Smooth muscle cell of the brain vasculature (primary cell): ENCODE data around the gene ACTR1A.
"Not testable (repeated sequence)": the region's sequence is repeated elsewhere in the genome, so short reads cannot be mapped to it uniquely, and the experiment has no call there.

Source experiments
- DNase-seq: peaks from one replicate; pipeline ENCODE4 v3.0.0-alpha.2; 2012; ENCODE audit warnings: low read depth, low spot score

The ACTR1A gene

DNA sequence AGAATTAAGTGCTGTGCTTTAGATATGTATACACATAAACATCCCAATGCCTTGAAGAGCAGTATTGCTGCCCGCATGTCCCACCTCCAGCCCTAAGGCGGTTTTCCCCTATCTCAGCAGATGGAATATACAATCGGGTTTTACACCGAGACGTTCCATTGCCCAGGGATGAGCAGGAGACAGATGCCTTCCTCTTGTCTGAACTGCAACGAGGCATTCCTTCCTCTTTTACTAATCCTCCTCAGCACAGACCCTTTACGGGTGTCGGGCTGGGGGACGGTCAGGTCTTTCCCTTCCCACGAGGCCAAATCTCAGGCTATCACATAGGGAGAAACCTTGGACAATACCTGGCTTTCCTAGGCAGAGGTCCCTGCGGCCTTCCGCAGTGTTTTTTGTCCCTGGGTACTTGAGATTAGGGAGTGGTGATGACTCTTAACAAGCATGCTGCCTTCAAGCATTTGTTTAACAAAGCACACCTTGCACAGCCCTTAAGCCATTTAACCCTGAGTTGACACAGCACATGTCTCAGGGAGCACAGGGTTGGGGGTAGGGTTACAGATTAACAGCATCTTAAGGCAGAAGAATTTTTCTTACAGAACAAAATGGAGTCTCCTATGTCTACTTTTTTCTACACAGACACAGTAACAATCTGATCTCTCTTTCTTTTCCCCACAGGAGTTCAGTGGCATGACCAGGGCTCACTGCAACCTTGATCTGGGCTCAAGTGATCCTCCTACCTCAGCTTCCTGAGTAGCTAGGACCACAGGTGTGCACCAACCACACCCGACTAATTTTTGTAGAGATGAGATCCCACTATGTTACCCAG, 47.6 kb downstream of the ACTR1A start:
- DNase-seq, result not testable (repeated sequence)

DNA sequence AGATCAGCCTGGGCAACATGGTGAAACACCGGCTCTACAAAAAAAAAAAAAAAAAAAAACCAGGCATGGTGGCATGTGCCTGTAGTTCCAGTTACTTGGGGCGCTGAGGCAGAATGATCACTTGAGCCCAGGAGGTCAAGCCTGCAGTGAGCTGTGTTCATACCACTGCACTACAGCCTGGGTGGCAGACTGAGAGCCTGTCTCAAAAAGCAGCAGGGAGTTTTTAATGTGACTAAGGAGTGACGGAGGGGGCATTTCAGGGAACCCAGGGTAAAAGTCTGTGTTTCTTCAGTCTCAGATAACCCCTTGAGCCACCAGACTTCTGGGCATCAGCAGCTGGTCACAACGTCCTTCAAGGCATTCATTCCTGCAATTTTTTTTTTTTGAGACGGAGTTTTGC, 49.0 kb downstream of the ACTR1A start:
- DNase-seq, result no peak

DNA sequence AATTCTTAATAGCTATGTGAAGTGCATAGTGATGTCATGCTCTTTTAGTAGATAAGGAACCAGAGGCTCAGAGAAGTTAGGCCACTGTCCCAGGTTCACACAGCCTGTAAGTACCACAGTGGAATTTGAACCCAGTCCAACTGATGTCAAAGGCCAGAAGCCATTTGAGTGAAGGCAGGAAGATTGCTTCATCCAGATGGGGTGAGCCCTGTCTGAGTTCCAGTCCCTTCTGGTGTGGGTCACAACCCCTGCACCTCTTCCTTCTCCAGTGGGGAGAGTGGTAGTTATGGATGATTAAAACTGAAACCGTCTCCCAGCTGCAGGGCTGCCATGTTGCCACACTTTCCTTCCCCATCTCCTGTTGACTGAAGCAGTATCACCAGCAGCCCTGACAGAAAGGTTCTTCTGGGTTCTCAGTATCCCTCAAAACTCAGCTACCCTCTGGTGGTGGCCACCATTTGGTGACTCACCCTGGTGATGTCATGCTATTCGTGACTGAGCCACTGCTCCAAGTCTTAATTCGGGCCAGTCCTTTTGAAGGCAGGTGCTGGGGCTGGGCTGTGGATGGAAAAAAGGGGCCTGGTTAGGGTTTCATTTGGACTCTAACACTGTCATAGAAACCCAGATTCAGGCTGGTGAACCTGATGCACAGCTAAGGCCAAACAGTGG, 49.7 kb downstream of the ACTR1A start:
- no peak for DNase-seq

DNA sequence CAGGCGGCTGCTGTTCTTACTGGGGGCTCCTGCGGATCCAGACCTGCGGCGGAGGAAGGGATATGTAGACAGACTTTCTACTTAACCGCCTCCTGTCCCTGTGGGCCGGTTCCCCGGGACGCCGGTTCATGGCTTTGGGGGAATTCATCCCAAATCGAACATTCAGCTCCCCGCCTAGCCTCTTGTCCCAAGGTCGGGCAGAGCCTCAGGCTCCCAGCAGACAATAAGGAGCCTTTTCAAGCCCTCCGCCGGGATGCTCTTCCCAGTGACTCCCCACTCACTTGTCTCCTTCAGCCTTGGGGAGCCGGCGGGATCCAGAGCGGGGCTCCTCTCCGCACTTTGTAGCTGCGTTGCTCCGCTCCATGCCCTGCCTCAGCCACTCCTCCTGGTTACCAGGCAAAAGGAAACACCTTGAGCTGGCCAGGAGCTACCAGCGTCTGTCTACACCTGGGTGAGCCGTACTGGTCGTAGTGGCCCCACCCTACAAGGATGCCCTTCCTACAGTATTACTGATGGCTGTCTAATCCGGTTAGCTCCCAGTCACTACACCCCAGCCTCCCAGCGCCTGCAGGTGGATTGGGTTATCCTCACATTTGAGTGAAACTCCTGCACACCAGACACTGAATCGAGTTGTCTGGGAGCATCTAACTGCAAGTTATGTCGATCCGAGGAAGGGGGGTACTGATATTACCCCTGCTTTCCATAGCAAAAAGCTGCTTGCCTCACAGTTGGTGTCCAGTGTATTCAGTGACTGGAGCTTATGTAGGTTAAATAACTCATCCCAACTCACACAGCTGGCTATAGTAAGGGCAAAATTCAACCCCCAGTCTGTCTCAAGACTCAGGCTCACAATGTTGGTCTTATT, 51.2 kb downstream of the ACTR1A start, which contains the start of gene C10orf95:
Gene C10orf95 (minus strand): TSS at position 439 of the 865 bp plus-strand sequence. CDS start 450 bp downstream, outside the sequence.
- DNase-seq, result no peak

DNA sequence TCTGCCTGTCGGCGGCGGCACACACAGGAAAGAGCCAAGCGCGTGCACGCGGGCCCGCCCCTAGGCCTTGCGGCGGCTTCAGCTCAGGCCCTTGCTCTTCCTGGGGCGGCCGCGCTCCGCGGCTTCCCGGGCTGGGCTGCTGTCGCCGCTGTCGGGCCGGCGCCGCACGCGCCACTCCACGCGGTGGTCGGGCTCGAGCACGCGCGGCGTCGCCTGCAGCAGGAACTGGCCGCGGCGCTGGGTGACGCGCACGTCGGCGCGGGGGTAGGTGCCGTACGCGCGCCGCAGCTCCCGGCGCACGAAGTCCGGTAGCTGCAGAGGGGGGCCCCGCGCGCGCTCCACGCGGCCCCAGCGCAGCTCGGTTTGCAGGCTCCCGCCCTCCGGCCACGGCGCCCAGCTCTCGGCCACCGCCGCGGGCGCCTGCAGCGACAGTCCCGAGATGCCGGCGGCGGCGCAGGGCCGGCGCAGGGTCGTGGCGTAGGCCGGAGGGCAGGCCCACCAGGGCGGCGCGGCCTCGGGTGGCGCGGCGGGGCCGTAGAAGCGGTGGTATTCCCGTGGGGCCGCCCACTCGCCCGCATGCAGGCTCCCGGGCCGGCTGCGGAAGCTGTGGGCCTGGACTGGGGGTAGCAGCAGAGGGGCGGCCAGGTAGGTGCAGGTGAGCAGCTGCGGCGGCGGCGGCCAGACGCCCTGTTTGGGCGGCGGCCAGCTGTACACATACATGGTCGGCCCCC, 52.0 kb downstream of the ACTR1A start:
- DNase-seq, result no peak

DNA sequence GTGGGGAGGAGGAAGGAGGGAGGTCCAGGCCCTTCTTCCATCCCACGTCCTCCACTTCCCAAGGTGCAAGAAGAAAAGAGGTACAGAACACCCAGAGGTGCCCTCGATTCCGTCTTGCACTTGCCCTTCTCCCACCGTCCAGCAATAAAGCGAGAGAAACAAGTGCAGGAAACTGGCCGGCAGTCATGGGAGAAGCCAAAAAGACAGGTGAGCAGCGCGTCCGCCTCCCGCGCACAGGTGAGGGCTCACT, 52.5 kb downstream of the ACTR1A start:
- no peak for DNase-seq

DNA sequence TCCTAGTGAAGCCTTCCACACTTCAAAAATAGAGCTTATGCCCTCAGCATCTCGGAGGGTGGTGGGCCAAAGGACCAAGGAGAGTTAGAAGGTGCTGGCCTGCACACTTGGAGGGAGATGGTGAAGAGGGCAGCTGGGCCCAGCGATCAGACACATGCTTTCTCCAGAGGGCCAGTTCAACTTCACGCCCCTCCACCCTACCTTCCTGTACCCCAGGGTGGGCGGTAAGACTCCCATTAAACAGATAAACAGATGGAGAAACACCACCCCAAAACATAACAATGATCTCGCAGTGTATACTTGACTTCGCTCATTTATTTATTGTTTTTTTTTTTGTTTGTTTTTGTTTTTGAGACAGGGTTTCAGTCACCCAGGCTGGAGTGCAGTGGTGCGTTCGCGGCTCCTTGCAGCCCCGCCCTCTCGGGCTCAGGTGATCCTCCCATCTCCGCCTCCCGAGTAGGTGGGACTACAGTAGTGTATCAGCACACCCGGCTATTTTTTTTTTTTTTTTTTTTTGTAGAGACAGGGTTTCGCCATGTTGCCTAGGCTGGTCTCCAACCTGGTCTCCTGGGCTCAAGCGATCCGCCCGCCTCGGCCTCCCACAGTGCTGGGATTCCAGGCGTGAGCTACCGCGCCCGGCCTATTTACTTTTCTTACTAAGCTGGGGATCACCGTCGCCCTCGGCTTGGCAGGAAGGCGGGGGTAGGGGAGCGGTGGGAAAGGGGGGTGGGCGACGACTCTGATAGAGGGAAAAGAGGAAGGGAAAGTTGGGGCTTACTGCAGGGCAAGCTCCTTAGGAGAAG, 53.0 kb downstream of the ACTR1A start:
- DNase-seq, result no peak

DNA sequence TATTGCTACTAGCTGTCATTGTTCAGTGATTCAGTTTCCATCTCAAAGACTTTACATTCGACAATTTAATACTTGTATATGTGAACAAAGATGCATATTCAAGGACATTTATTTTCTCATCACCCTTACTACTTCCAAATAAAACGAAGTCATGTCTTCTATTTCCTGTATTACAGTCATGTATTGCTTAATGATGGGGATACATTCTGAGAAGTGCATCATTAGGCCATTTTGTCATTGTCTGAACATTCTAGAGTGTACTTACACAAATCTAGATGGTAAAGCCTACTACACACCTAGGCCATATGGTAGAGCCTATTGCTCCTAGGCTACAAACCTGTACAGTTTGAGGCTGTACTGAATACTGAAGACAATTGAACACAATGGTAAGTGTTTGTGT, 57.7 kb downstream of the ACTR1A start:
- DNase-seq, result no peak

DNA sequence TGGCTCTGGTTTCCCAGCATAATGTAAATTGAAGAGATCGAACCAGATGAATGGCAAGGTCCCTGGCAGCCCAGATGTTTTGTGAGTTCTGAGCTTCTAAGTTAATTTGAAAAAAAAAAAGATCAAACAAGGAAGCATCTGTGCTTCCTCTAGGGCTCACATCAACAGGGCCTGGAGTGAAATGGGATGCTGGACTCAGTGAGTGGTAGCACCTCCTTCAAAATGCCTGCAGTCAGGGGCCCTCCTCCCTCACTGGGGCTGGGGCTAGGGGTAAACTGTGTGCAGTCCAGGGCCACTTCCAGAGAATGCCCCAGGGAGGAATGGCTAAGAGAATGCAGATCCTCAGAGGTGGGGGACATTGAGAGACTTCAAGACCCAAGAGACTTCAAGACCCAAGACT, 64.1 kb downstream of the ACTR1A start:
- DNase-seq, result no peak

DNA sequence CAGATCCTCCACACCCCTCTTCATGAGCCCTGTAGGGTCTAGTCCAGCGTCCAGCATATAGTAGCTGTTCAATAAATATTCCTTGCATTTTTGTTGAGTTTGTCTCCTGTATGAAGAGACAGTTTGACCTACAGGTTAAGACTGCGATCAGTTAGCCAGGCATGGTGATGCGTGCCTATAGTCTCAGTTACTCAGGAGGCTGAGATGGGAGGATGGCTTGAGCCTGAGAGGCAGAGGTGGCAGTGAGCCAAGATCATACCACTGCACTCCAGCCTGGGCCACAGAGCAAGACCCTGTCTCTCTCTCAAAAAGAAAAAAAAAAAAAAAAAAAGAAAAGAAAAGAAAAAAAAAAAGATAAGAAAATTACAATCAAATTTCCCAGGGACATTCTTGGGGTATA, 65.0 kb downstream of the ACTR1A start:
- DNase-seq, result no peak

DNA sequence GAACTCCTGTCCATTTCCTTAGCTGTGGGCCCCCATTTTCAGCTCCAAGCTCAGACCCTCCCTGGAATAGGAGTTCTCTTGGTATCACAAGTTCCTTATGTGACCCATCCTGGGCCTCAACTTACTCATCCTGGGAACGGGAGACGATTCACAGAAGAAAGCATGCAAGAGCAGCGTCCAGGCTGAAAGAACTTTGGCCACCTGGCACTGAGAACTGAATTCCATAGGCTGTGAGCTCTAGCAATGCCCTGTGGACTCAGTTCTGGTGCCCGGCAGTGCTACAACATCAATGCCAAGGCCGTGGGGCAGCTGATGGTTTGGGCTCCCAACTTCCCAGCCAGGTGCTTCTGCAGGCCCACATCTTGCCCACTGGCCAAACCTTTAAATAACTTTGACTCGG, 66.2 kb downstream of the ACTR1A start:
- no peak for DNase-seq

DNA sequence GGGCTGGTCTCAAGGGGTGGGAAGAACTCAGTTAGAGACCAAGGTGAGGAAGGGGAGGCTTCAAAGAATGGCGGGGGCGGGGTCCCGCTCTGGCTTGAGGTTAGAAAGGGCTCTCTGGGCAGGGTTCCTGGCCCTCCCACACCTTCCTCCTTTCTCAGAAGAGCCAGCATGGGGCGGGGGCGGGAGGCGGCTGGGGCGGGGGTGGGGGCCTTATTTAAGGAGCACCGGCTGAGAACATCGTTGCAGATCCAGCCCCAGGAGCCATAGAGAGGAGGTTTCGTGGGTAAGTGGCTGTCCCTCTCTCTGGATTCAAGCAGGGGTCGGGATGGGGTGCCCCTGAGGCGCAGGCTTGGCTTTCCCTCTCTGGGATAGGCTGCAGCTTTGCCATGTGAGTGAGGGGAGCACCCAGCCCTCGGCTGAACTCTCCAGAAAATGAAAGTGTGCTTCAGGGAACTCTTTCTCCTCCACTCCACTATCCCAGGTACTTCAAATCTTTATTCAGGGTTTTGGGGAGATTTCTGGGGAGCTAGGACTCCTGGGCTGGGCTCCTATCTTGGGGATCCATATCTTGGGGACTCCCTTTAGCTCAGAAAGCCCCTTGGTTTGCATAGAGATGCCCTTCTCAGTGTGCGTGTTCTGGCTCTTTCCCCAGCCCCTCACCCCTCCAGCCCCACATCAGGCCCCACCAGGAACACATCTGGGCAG, 66.8 kb downstream of the ACTR1A start:
- DNase-seq, result no peak

DNA sequence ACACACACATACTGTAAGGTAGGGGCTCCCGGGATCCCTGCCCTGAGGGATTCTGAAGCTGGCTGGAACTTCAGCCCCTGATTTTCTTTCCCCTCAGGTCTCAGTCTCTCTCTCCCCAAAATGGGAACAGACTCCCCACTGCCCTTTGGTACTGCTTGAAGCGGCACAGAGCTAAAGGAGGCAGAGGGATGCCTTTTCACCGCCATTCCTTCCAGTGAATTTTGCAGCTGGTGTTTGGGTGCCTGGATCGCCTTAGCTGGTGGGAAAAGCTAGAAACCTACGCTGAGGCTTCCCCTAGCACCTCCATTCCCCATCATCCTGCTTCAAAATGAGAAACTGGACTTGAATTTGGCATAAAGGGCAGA, 67.4 kb downstream of the ACTR1A start:
- no peak for DNase-seq

DNA sequence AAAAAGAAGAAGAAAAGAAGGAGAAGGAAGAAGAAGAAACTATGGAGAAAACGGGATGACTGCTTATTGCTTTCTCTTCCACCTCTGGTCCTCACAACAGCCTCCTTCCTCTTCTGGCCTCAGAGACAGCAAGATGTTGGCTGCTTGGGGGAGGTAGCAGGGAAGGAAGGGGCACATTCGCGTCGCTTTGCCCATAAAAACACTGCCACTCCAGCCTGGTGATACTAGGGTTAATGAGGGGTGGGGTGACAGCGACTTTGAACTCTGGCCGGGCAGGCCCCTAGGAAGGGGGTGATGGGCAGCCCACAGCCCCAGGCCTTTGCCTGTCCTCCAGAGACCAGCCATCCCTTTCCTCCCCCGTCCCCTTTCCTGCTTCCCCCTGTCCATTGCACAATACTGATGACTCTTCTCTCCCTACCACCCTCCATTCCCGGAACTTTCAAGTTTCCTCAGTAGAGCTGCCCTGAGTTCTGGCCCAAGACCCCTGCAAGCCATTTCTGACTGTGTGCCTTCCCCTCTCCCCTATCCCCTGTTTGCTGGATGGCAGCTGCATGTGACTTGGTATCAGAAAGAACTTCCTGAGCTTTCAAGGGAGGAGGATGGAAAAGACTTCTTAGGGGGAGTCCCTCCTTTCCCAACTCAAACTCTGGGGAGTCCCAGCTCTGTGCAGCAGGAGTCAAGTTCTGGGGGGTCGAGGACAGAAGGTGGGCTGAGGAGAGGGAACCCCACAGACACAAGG, 67.9 kb downstream of the ACTR1A start:
- no peak for DNase-seq

DNA sequence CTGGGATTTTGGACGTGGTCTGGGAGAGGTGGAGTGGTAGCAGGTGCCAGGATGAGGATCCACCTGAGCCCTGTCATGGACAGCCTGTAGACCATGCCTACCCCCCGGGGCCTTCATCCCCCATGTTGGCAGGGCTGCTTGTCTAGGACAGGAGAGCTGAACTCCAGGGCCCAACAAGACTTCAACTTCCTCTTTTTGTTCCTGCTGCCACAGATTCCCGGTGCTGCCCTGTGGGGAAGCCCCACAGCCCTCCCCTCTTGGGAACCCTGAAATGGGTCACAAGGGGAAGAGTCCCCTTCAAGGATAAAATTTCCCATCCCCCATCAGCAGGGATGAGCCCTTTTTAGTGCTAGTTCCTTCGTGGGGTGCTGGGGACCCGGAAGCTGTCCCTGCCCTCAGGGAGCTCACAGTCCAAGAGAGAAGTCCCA, 68.9 kb downstream of the ACTR1A start:
- DNase-seq, result no peak

DNA sequence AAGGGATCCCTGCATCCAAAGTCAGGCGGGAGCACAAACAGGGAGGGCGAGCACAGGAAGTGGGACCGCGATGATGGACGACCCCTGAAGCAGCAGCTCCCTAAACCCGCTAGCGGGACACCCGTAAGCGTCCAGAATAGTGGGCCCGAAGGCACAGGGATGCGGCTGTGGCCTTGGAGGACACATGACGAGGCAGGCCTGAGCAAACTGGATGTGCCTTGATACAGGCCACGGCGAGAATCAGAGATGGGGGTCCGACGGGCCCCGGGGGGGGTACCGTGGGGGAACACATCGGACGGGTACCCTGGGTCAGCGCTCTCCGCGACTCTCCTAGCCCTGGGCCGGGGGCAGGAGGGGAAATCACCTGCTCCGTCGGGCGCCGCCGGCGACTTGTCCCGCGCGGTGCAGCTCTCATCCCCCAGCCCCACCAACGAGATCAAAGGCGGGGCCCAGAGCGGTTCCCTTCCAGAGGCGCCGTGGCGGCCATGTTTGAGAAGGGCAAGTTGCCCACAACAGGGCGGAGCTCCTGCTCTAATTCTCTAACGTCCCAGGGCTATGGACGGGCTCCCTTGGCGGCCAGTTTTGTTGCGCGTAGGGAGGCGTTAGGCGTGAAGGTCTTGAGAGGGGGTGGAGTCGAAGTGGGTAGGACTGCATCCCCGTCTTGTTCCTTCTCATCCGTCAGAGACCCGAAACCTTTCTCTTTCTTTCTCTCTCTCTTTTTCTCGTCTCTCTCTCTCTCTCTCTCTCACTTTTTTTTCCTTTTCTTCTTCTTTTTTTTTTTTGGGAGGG, 70.2 kb downstream of the ACTR1A start, which contains the start of gene CUEDC2:
Gene CUEDC2 (minus strand): TSS at position 413 of the 789 bp plus-strand sequence. CDS start 7,386 bp downstream, outside the sequence.
- DNase-seq, result peak; percentile 90

DNA sequence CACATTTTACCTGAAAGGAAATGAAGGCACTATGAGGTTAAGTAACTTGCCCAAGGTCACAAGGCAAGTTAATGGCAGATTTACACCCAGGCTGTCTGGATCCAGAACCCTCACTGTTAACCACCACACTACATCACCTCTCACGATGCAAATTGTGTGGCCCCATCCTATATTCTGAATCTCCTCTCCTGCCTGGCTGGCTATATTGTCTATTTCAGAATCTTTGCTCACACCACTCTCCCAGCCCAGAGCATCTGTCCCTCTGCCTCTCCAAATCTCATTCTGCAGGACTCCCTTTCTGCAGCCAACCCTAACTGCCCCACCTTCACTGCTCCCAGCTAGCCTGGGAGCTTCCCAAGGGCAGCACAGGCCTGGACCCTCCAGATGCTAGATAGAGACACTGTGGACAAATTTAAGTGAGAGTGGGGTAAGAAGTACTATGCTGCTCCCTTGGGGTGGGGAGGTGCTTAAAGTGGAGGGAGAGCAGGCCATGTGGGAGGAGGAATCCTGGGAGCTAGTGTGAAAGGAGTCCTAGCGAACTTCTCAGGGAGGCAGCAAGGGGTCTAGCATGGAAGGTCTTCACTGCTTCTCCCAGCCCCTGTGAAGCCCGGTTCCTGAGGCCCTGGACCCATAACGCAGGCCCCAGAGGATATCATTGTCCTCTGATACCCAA, 70.9 kb downstream of the ACTR1A start:
- no peak for DNase-seq

DNA sequence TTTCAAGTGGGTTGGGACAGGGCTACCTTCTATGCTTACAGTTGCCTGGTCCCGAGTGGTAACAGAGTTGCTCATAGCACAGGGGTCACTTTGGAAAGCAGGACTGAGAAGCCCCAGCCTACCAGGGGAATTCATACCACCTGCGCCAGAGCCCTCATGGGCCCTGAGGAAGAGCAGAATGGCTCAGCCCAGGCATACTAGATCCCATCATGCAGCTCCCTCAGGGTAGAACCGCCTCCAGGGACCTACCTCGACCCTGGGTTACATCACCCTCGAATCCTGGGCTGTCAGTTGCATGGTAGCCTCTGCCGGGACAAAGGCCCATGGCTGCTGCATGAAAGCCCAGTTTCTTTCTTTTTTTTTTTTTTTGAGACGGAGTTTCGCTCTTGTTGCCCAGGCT, 73.0 kb downstream of the ACTR1A start:
- DNase-seq, result no peak
